Breast epithelium (tissue), 3 donors: ENCODE data around the gene UGT1A8.

ENCODE experiments used
- POLR2A ChIP-seq: fragments of 450-650 bp; IDR thresholded peaks from one replicate; pipeline ENCODE4 v1.6.1; 2016; ENCODE audit warnings: antibody characterized with exemption, mild to moderate bottlenecking, moderate library complexity
- POLR2AphosphoS5 ChIP-seq, 3 donors: sonication (generic); formaldehyde crosslinking; IDR thresholded peaks; one replicate each; pipeline ENCODE4 v1.6.1; 2017; ENCODE audit warnings: antibody characterized with exemption in 3 of 3
- TF ChIP-seq, protein P1 (sequence below), 3 donors: fragments of 450-650 bp; IDR thresholded peaks; one replicate each; pipeline ENCODE4 v1.5.1; 2016 to 2017; ENCODE audit warnings: antibody characterized with exemption in 3 of 3, mild to moderate bottlenecking in 3 of 3, moderate library complexity in 3 of 3

DNA sequence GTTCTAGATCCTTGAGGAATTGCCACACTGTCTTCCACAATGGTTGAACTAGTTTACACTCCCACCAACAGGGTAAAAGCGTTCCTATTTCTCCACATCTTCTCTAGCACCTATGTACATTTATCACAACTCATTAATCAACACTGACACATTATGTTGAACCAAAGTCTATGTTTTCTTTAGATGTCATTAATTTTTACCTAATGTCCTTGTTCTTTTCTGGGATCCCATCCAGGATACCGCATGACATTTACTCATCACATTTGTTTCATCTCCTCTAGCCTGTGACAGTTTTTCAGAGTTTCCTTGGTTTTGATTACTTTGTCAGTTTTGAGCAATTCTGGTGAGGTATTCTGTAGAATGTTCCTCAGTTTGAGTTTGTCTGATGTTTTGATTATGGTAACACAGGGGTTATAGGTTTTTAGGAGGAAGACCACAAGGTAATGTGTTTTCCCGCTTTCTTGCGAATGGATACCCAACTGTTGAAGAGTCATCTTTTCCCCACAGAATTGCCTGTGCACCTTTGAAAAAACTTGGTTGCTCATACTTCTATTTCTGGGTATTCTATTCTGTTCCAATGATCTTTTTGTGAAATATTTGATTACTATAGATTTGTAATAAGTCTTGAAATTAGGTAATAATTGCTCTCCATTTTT, 51.3 kb downstream of the UGT1A8 start:
- TF ChIP-seq, protein P1, sequence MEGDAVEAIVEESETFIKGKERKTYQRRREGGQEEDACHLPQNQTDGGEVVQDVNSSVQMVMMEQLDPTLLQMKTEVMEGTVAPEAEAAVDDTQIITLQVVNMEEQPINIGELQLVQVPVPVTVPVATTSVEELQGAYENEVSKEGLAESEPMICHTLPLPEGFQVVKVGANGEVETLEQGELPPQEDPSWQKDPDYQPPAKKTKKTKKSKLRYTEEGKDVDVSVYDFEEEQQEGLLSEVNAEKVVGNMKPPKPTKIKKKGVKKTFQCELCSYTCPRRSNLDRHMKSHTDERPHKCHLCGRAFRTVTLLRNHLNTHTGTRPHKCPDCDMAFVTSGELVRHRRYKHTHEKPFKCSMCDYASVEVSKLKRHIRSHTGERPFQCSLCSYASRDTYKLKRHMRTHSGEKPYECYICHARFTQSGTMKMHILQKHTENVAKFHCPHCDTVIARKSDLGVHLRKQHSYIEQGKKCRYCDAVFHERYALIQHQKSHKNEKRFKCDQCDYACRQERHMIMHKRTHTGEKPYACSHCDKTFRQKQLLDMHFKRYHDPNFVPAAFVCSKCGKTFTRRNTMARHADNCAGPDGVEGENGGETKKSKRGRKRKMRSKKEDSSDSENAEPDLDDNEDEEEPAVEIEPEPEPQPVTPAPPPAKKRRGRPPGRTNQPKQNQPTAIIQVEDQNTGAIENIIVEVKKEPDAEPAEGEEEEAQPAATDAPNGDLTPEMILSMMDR (IDR thresholded peaks at IDR 0.05), result no peak
- TF ChIP-seq POLR2AphosphoS5 (IDR thresholded peaks at IDR 0.05) (no peak), POLR2A (no peak)
